DOHH2 (cell line): Measurements from ENCODE around the gene BRK1.

ENCODE experiments used
- CTCF ChIP-seq: fragments of 200-600 bp; sonication (generic); IDR thresholded peaks from one replicate; pipeline ENCODE4 v1.5.1; 2014; ENCODE audit warnings: antibody characterized with exemption, mild to moderate bottlenecking, low read depth, low read length; ENCODE audit not compliant: poor library complexity, severe bottlenecking
- EZH2phosphoT487 ChIP-seq: fragments of 200-600 bp; sonication (generic); IDR thresholded peaks from 2 replicates; pipeline ENCODE4 v1.6.1; 2017; ENCODE audit warnings: borderline replicate concordance, mild to moderate bottlenecking, antibody characterized with exemption, low read length, moderate library complexity, mixed read lengths

DNA sequence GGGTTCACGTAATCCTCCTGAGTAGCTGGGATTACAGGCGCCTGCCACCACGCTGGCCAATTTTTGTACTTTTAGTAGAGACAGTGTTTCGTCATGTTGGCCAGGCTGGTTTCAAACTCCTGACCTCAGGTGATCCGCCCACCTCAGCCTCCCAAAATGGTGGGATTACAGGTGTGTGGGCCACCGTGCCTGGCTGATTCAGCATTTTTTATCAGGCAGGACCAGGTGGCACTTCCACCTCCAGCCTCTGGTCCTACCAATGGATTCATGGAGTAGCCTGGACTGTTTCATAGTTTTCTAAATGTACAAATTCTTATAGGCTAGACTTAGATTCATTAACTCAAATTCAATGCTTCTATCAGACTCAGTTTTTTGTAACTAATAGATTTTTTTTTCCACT is 35.5 kb downstream of the BRK1 start:
- no peak for TF ChIP-seq CTCF
- no peak for TF ChIP-seq EZH2phosphoT487
